WTC11 (cell line): ENCODE data around the gene CAPN11.

Experiments used
- CTCF ChIP-seq: fragments of 200-600 bp; IDR thresholded peaks from 2 replicates; pipeline ENCODE4 v1.8.0; 2022; ENCODE audit warnings: antibody characterized with exemption
- ESRRA ChIP-seq: sonication (generic); formaldehyde crosslinking; IDR thresholded peaks from 2 replicates; pipeline ENCODE4 v1.8.1; 2022; ENCODE audit warnings: mild to moderate bottlenecking, missing genetic modification reagents, borderline replicate concordance
- ETV6 ChIP-seq: sonication (generic); formaldehyde crosslinking; IDR thresholded peaks from 2 replicates; pipeline ENCODE4 v1.8.1; 2022; ENCODE audit warnings: mild to moderate bottlenecking, missing genetic modification reagents
- NFE2L1 ChIP-seq: sonication (generic); formaldehyde crosslinking; IDR thresholded peaks from 2 replicates; pipeline ENCODE4 v1.8.1; 2023; ENCODE audit warnings: missing genetic modification reagents
- NFYB ChIP-seq: sonication (generic); formaldehyde crosslinking; conservative IDR thresholded peaks from 2 replicates; pipeline ENCODE4 v1.8.0; 2022; ENCODE audit warnings: low read depth, missing genetic modification reagents
- PRRX2 ChIP-seq: fragments of 250-450 bp; sonication (Bioruptor Pico); IDR thresholded peaks from 2 replicates; pipeline ENCODE4 v1.8.0; 2021; ENCODE audit warnings: mild to moderate bottlenecking
- SMAD3 ChIP-seq: sonication (generic); formaldehyde crosslinking; IDR thresholded peaks from 2 replicates; pipeline ENCODE4 v1.8.0; 2022; ENCODE audit warnings: missing genetic modification reagents, mild to moderate bottlenecking, borderline replicate concordance
- TEAD4 ChIP-seq: sonication (generic); formaldehyde crosslinking; IDR thresholded peaks from 2 replicates; pipeline ENCODE4 v1.8.0; 2022; ENCODE audit warnings: mild to moderate bottlenecking, missing genetic modification reagents

- TF ChIP-seq ETV6 (CRISPR knock-in tag) (no peak), ESRRA (no peak), SMAD3 (CRISPR knock-in tag) (no peak), NFE2L1 (no peak), NFYB (no peak), CTCF (no peak), TEAD4 (CRISPR knock-in tag) (no peak), PRRX2 (CRISPR knock-in tag) (no peak)
These were observed 52.7 kb downstream of the CAPN11 start for GRCh38 chr6:44211284-44211683.
